HFFc6 (cell line): ENCODE results near the gene SPATA20. TPM values are rescaled to one million over a fixed set of nuclear protein-coding genes. Genes with fewer than 3 reads are reported as not detected.

Experiments
- DNase-seq: peaks from one replicate; pipeline ENCODE4 v3.0.0-alpha.2; 2018
- H3K27ac Mint-ChIP-seq: 2 replicates; pipeline ENCODE4 v1.8.0; 2020; ENCODE audit warnings: mild to moderate bottlenecking, mixed read lengths
- H3K27me3 Mint-ChIP-seq: 2 replicates; pipeline ENCODE4 v1.8.0; 2021; ENCODE audit warnings: mild to moderate bottlenecking, moderate library complexity, mixed read lengths; ENCODE audit not compliant: insufficient read depth
- H3K36me3 Mint-ChIP-seq: 2 replicates; pipeline ENCODE4 v1.8.0; 2021; ENCODE audit warnings: low read depth, mixed read lengths
- H3K4me1 Mint-ChIP-seq: 2 replicates; pipeline ENCODE4 v1.8.0; 2020; ENCODE audit warnings: low read depth, mixed read lengths
- H3K4me3 Mint-ChIP-seq: 2 replicates; pipeline ENCODE4 v1.8.0; 2020; ENCODE audit warnings: mild to moderate bottlenecking, moderate library complexity, mixed read lengths
- H3K9me3 Mint-ChIP-seq: 2 replicates; pipeline ENCODE4 v1.8.0; 2020; ENCODE audit warnings: mild to moderate bottlenecking, mixed read lengths
- total RNA-seq, 6 experiments: library from RNA; stranded (reverse); fragmentation: NEBNext Ultra II Directional; extraction: Animal tissue kit (Norgen Biotek cat#: 25700); gene quantifications; 2 replicates in 1 of 6; 3 replicates in 5 of 6; pipeline ENCODE4 v1.2.3, GENCODE V29; 2021
- TF ChIP-seq, protein P1 (sequence below): fragments of 200-600 bp; sonication (generic); IDR thresholded peaks from 2 replicates; pipeline ENCODE4 v1.5.0; 2021; ENCODE audit warnings: antibody characterized with exemption, mild to moderate bottlenecking

The SPATA20 gene
- total RNA-seq, 6 experiments from 2014 or later: 53.4 to 71.2 (median 62.6) TPM

DNA sequence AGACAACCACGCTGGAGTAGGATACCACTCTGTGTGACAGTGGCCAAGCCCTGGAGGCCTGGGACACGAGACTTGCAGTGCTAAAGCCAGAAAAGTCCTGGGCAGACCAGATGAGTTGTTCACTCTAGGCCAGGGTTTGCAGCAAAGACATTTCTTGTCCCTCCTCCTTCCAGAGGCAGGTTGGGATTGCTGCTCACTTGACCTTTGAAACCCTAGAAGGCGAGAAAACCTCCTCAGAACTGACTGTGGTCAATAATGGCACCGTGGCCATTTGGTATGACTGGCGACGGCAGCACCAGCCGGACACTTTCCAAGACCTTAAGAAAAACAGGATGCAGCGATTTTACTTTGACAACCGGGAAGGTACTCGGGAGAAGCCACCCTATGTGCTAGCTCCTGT lies 24.2 kb upstream of the SPATA20 start:
- Mint-ChIP-seq H3K27me3 (peaks cover 31% of the 10 kb centered on the region), H3K4me1 (no peaks in the 10 kb centered on the region), H3K36me3 (no peaks in the 10 kb centered on the region), H3K4me3 (no peak overlapping the region), H3K9me3 (no peaks in the 10 kb centered on the region), H3K27ac (no peak overlapping the region)
- TF ChIP-seq, protein P1, sequence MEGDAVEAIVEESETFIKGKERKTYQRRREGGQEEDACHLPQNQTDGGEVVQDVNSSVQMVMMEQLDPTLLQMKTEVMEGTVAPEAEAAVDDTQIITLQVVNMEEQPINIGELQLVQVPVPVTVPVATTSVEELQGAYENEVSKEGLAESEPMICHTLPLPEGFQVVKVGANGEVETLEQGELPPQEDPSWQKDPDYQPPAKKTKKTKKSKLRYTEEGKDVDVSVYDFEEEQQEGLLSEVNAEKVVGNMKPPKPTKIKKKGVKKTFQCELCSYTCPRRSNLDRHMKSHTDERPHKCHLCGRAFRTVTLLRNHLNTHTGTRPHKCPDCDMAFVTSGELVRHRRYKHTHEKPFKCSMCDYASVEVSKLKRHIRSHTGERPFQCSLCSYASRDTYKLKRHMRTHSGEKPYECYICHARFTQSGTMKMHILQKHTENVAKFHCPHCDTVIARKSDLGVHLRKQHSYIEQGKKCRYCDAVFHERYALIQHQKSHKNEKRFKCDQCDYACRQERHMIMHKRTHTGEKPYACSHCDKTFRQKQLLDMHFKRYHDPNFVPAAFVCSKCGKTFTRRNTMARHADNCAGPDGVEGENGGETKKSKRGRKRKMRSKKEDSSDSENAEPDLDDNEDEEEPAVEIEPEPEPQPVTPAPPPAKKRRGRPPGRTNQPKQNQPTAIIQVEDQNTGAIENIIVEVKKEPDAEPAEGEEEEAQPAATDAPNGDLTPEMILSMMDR: no peak
- DNase-seq: no peak

DNA sequence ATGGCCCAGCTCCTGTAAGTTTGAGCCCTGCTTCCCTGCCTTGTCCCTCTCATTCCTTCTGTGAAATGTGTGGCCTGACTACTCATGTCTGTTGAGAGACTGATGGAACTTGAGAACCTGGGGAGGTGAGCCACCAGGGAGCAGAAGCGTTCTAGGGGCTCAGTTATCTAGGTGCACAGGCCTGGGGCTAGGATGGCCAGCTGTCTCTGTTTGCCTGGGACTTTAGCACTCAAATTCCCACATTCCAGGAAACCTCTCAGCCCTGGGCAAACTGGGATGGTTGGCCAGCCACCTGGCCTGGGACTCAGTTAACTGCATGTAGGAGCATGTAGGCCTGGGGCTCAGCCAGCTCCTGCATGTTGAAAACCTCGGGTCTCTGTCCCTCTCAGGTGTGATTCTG lies 23.8 kb upstream of the SPATA20 start:
- Mint-ChIP-seq H3K27ac (no peak overlapping the region), H3K4me3 (no peak overlapping the region), H3K4me1 (no peaks in the 10 kb centered on the region), H3K9me3 (no peaks in the 10 kb centered on the region), H3K36me3 (no peaks in the 10 kb centered on the region), H3K27me3 (peaks cover 29% of the 10 kb centered on the region)
- no peak for DNase-seq
- TF ChIP-seq, protein P1: no peak

DNA sequence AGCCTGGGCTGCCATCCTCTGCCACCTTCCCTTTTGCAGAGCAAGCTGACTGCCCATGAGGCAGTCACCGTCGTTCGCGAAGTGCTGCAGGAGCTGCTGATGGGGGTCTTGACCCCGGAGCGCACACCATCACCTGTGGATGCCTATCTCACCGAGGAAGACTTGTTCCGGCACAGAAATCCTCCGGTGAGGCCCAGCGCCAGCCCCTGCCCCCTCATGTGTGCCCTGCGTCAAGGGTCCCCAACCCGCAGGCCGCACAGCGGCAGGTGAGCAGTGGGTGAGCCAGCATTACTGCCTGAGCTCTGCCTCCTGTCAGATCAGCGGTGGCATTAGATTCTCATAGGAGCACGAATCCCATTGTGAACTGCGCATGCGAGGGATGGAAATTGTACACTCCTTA lies 22.1 kb upstream of the SPATA20 start:
- H3K4me3 Mint-ChIP-seq: no peak overlapping the region
- no peak overlapping the region for H3K27ac Mint-ChIP-seq
- peaks cover 26% of the 10 kb centered on the region for H3K27me3 Mint-ChIP-seq
- TF ChIP-seq, protein P1: no peak
- H3K9me3 Mint-ChIP-seq: no peaks in the 10 kb centered on the region
- H3K4me1 Mint-ChIP-seq: no peaks in the 10 kb centered on the region
- no peaks in the 10 kb centered on the region for H3K36me3 Mint-ChIP-seq
- DNase-seq: no peak

DNA sequence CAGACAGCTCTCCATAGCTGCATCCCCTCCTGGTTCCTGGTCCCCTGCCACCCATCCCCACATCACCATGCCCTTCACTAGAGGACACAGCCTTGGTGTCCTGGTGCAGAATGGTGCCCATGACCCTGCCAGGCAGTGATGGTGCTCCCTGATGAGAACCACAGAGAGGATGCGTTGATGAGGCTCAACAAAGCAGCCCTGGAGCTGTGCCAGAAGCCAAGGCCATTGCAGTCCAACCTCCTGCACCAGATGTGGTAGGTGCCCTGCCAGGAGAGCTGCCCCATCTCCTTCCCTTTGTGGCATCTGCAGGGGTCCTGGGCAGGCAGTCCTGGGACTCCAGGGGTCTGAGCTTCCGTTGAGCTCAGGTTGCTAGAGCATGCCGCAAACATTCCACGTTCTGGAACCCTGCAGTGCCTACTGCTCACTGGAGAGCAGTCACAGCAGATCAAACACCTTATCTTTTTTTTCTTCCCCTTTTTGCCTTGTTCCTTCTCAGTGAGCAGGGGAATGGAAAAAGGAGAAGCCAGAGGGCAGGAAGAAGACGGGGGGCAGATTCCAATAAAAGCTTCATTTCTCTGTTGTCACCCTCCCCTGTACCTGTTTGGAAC lies 19.7 kb upstream of the SPATA20 start:
- H3K27me3 Mint-ChIP-seq: peaks cover 31% of the 10 kb centered on the region
- no peak overlapping the region for H3K4me3 Mint-ChIP-seq
- no peaks in the 10 kb centered on the region for H3K4me1 Mint-ChIP-seq
- H3K27ac Mint-ChIP-seq: no peak overlapping the region
- H3K9me3 Mint-ChIP-seq: no peaks in the 10 kb centered on the region
- TF ChIP-seq, protein P1: no peak
- DNase-seq: no peak
- H3K36me3 Mint-ChIP-seq: no peaks in the 10 kb centered on the region

DNA sequence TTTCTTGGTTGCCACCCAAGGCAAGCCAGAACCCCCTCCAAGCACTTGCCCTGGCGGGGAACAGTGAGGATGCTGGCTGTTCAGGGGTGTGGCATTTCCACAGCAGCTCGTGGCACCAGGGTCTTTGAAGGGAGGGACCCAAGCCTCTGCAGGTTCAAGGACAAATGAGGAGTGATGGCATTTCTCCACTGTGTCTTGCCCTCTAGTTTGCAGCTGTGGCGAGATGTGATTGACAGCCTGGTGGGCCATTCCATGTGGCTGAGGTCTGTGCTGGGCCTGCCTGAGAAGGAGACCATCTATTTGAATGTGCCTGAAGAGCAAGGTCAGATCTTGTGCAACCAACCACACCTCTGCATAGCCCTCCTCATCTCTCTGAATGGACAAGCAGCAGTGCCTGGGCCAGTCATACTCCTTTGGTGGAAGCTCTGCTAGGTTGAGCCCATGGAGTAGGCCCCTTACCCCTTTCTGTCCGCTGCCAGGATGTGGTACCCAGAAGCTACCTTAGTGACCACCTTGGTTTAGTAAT lies 19.0 kb upstream of the SPATA20 start:
- peaks cover 35% of the 10 kb centered on the region for H3K27me3 Mint-ChIP-seq
- H3K9me3 Mint-ChIP-seq: no peaks in the 10 kb centered on the region
- no peak overlapping the region for H3K4me3 Mint-ChIP-seq
- no peak overlapping the region for H3K27ac Mint-ChIP-seq
- TF ChIP-seq, protein P1: no peak
- H3K4me1 Mint-ChIP-seq: peaks cover under 1% of the 10 kb centered on the region; the same call in 1 of the 2 replicates
- no peaks in the 10 kb centered on the region for H3K36me3 Mint-ChIP-seq
- DNase-seq: no peak
